ENCODE measurements around the gene SLC10A2.

DNA sequence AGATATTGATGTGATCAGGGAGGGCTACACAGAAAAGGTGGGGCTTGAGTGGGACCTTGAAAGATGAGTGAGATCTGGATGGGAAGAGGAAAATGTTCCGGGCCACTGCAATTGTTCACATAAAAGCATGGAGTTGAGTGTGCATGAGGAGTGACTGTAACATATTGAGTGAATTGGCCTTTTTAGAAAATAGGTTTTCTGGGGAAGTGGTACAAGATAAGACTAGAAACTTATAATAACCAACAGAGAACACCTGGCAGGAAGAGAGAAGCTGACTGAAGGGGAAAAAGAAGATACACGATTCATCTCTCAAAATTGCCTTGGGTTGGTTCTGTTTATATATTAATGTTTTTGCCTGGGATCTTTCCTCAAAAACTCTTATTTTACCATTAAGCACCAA is 32.2 kb downstream of the SLC10A2 start:
- no peak for TF ChIP-seq YY1 (IDR thresholded peaks at IDR 0.05; ENCODE audit: insufficient read depth, insufficient read length)
- no peak for TF ChIP-seq ZNF274 (IDR thresholded peaks at IDR 0.05; ENCODE audit: low read depth, low read length)

All from NT2/D1 (cell line).